ENCODE results near the gene IRF2BP2.

Gene IRF2BP2

GRCh38 chr1:234659538-234659937, 49.6 kb upstream of the IRF2BP2 start:
- ChIA-PET POLR2A (no interaction called here), CTCF (no interaction called here)

GRCh38 chr1:234658138-234658537, 48.2 kb upstream of the IRF2BP2 start:
- H3K36me3 ChIP-seq (ENCODE audit: control insufficient read depth in 2 of 2, insufficient read depth in 1 of 2, low read length in 2 of 2): no peaks in the 10 kb centered on the region
- POLR2A ChIA-PET: interaction anchor here (1.1 kb wide), 1 partner anchor 53 kb away, joined by 3 read pairs; no protein-coding TSS in a partner anchor
- no peaks in the 10 kb centered on the region for H3K9me3 ChIP-seq (ENCODE audit: control insufficient read depth, insufficient read depth, low read depth, low read length)
- H3K4me3 ChIP-seq (ENCODE audit: low read depth, low read length): no peak overlapping the region
- H3K27ac ChIP-seq (ENCODE audit: extremely low read depth, low read depth, low read length): no peak overlapping the region
- no peaks in the 10 kb centered on the region for H3K4me1 ChIP-seq (ENCODE audit: control insufficient read depth, insufficient read depth, low read length)
- TF ChIP-seq ZNF585B (tag by site-specific recombination; IDR thresholded peaks at IDR 0.05) (no peak), ZNF624 (tag by site-specific recombination; IDR thresholded peaks at IDR 0.05) (no peak), ZBTB17 (tag by site-specific recombination; IDR thresholded peaks at IDR 0.05) (peak; percentile 36; the same call in 1 of the 2 replicates), ZNF394 (tag by site-specific recombination; IDR thresholded peaks at IDR 0.05; ENCODE audit: borderline replicate concordance) (no peak)
- CTCF ChIA-PET: interaction anchor here (0.6 to 1.4 kb wide), 4 partner anchors 10 to 489 kb away, joined by 3 to 6 read pairs (median 4); no protein-coding TSS in a partner anchor

More at GRCh38 chr1:234659538-234659937, 49.6 kb upstream of the IRF2BP2 start:
- no peaks in the 10 kb centered on the region for H3K4me1 ChIP-seq (ENCODE audit: control insufficient read depth, insufficient read depth, low read length)
- H3K27ac ChIP-seq (ENCODE audit: extremely low read depth, low read depth, low read length): no peak overlapping the region
- no peak overlapping the region for H3K4me3 ChIP-seq (ENCODE audit: low read depth, low read length)
- TF ChIP-seq ZNF155 (tag by site-specific recombination; IDR thresholded peaks at IDR 0.05): no peak
- no peak for TF ChIP-seq ZNF548 (tag by site-specific recombination; IDR thresholded peaks at IDR 0.05)
- no peak for TF ChIP-seq KLF7 (tag by site-specific recombination; IDR thresholded peaks at IDR 0.05; ENCODE audit: borderline replicate concordance)
- TF ChIP-seq ZNF169 (tag by site-specific recombination; IDR thresholded peaks at IDR 0.05): no peak
- no peak for TF ChIP-seq ZNF837 (tag by site-specific recombination; IDR thresholded peaks at IDR 0.05)
- TF ChIP-seq ZNF670 (tag by site-specific recombination; IDR thresholded peaks at IDR 0.05; ENCODE audit: low read depth): no peak
- TF ChIP-seq SALL2 (tag by site-specific recombination; IDR thresholded peaks at IDR 0.05; ENCODE audit: borderline replicate concordance): no peak
- TF ChIP-seq KLF16 (tag by site-specific recombination; IDR thresholded peaks at IDR 0.05): no peak
- no peaks in the 10 kb centered on the region for H3K36me3 ChIP-seq (ENCODE audit: control insufficient read depth in 2 of 2, insufficient read depth in 1 of 2, low read length in 2 of 2)
- no peaks in the 10 kb centered on the region for H3K9me3 ChIP-seq (ENCODE audit: control insufficient read depth, insufficient read depth, low read depth, low read length)

GRCh38 chr1:234656944-234657654, 47.1 kb upstream of the IRF2BP2 start:
- Histone ChIP-seq H3K4me1 (ENCODE audit: control insufficient read depth, insufficient read depth, low read length) (no peaks in the 10 kb centered on the region), H3K36me3 (ENCODE audit: control insufficient read depth in 2 of 2, insufficient read depth in 1 of 2, low read length in 2 of 2) (no peaks in the 10 kb centered on the region), H3K27ac (ENCODE audit: extremely low read depth, low read depth, low read length) (no peak overlapping the region), H3K9me3 (ENCODE audit: control insufficient read depth, insufficient read depth, low read depth, low read length) (no peaks in the 10 kb centered on the region), H3K4me3 (ENCODE audit: low read depth, low read length) (no peak overlapping the region)
- ChIA-PET POLR2A (interaction anchor here (1.1 to 1.5 kb wide), 2 partner anchors 45 to 52 kb away, joined by 3 to 4 read pairs; no protein-coding TSS in a partner anchor), CTCF (interaction anchor here (0.7 to 1.4 kb wide), 3 partner anchors 34 to 157 kb away, joined by 3 to 6 read pairs (median 3); no protein-coding TSS in a partner anchor)
- TF ChIP-seq ZNF600 (tag by site-specific recombination; IDR thresholded peaks at IDR 0.05) (0 out of 2 replicates have a peak, but pooled peaks have one; percentile 24), OSR2 (tag by site-specific recombination; IDR thresholded peaks at IDR 0.05) (0 out of 2 replicates have a peak, but pooled peaks have one; percentile 30), KLF9 (tag by site-specific recombination; IDR thresholded peaks at IDR 0.05; ENCODE audit: low read depth) (no peak), ZNF704 (tag by site-specific recombination; IDR thresholded peaks at IDR 0.05) (no peak), ZNF791 (tag by site-specific recombination; IDR thresholded peaks at IDR 0.05) (no peak), ZNF585B (tag by site-specific recombination; IDR thresholded peaks at IDR 0.05) (no peak), ZNF155 (tag by site-specific recombination; IDR thresholded peaks at IDR 0.05) (peak; percentile 57; the same call in 1 of the 2 replicates), SCRT2 (tag by site-specific recombination; IDR thresholded peaks at IDR 0.05) (peak; percentile 49; the same call in 1 of the 2 replicates)

Data from HEK293 (cell line).